Measurements from ENCODE around the gene NDST3. TPM values are rescaled to one million over a fixed set of nuclear protein-coding genes. Genes with fewer than 3 reads are reported as not detected.

The NDST3 gene
- polyA plus RNA-seq, 1 of the 3 experiments (the other 2 are of a cell fraction), result 1.2 TPM

DNA sequence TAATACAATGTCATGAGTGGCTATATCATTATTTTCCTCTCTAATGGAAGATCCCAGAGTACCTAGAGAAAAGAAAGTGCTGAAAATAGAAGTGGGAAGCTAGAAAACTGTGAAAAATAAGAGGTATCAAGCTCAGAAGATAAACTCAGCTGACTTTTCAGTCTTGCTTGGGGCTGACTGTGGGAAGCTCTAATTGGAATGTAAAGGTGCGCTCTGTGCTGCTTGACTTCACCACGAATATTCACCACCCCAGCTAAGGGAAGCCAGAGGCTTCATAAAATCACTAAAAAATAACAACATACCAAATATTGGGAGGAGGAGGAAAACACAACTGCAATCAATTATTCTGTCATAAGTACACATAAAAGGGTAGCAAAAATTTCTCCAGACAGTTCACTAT, 25.1 kb downstream of the NDST3 start:
- Histone ChIP-seq H3K27ac (ENCODE audit: low read depth in 2 of 2, low read length in 1 of 2) (no peak overlapping the region), H3K9me2 (no peaks in the 10 kb centered on the region), H3K4me3 (ENCODE audit: low read depth in 2 of 2, low read length in 1 of 2) (no peak overlapping the region), H3K4me1 (ENCODE audit: control insufficient read depth in 1 of 2, insufficient read depth in 2 of 2, low read depth in 1 of 2, low read length in 1 of 2) (no peaks in the 10 kb centered on the region), H3F3A (replicated peaks; ENCODE audit: insufficient read depth) (no peaks in the 10 kb centered on the region), H2AFZ (ENCODE audit: low read depth) (no peak overlapping the region), H3K9me3 (no peaks in the 10 kb centered on the region), H3K27me3 (ENCODE audit: insufficient read depth) (no peaks in the 10 kb centered on the region), H4K20me1 (ENCODE audit: insufficient read depth) (no peaks in the 10 kb centered on the region), H3K36me3 (replicated peaks in 1 of 2; ENCODE audit: control insufficient read depth in 1 of 2, insufficient read depth in 2 of 2, low read length in 1 of 2) (no peaks in the 10 kb centered on the region), H3K9ac (no peak overlapping the region), H3K4me2 (no peak overlapping the region), H3K79me2 (ENCODE audit: insufficient read depth) (no peaks in the 10 kb centered on the region)
- POLR2A ChIA-PET, result no interaction called here
- no peak for DNase-seq
- CTCF ChIA-PET, result interaction anchor here (0.8 kb wide), 1 partner anchor 25 kb away, joined by 3 read pairs; the partner anchor contains the start of gene NDST3
- TF ChIP-seq NRF1 (IDR thresholded peaks at IDR 0.05; ENCODE audit: low read depth, low read length) (no peak), SMC3 (IDR thresholded peaks at IDR 0.05; ENCODE audit: low read depth, low read length) (no peak), CTCF (IDR thresholded peaks at IDR 0.05) (no peak), POLR2AphosphoS5 (IDR thresholded peaks at IDR 0.05; ENCODE audit: low read depth, low read length) (no peak), RAD21 (IDR thresholded peaks at IDR 0.05; ENCODE audit: low read length) (no peak), MXI1 (IDR thresholded peaks at IDR 0.05; ENCODE audit: low read depth, low read length) (no peak), NFIC (IDR thresholded peaks at IDR 0.05; ENCODE audit: borderline replicate concordance) (no peak), FOXM1 (IDR thresholded peaks at IDR 0.05; ENCODE audit: low read depth) (no peak), IRF3 (IDR thresholded peaks at IDR 0.05; ENCODE audit: low read depth, low read length) (no peak), PBX3 (IDR thresholded peaks at IDR 0.05) (no peak), TCF12 (IDR thresholded peaks at IDR 0.05) (no peak), FOXJ3 (CRISPR knock-in tag; IDR thresholded peaks at IDR 0.05) (no peak), MAX (IDR thresholded peaks at IDR 0.05; ENCODE audit: low read depth) (no peak), TAF1 (IDR thresholded peaks at IDR 0.05; ENCODE audit: borderline replicate concordance, low read depth, low read length) (no peak), GATA2 (CRISPR knock-in tag; IDR thresholded peaks at IDR 0.05) (no peak), YY1 (IDR thresholded peaks at IDR 0.05; ENCODE audit: low read depth) (no peak)
- TF ChIP-seq, protein P1, sequence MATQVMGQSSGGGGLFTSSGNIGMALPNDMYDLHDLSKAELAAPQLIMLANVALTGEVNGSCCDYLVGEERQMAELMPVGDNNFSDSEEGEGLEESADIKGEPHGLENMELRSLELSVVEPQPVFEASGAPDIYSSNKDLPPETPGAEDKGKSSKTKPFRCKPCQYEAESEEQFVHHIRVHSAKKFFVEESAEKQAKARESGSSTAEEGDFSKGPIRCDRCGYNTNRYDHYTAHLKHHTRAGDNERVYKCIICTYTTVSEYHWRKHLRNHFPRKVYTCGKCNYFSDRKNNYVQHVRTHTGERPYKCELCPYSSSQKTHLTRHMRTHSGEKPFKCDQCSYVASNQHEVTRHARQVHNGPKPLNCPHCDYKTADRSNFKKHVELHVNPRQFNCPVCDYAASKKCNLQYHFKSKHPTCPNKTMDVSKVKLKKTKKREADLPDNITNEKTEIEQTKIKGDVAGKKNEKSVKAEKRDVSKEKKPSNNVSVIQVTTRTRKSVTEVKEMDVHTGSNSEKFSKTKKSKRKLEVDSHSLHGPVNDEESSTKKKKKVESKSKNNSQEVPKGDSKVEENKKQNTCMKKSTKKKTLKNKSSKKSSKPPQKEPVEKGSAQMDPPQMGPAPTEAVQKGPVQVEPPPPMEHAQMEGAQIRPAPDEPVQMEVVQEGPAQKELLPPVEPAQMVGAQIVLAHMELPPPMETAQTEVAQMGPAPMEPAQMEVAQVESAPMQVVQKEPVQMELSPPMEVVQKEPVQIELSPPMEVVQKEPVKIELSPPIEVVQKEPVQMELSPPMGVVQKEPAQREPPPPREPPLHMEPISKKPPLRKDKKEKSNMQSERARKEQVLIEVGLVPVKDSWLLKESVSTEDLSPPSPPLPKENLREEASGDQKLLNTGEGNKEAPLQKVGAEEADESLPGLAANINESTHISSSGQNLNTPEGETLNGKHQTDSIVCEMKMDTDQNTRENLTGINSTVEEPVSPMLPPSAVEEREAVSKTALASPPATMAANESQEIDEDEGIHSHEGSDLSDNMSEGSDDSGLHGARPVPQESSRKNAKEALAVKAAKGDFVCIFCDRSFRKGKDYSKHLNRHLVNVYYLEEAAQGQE (IDR thresholded peaks at IDR 0.05; ENCODE audit: low read depth, low read length), result no peak
- 74% methylated on average over 2 of the region's 2 CpGs for WGBS (ENCODE audit: low lambda C conversion rate)

Measured in SK-N-SH (cell line).